HepG2 (cell line): ENCODE data around the gene NCAPD2. TPM values are rescaled to one million over a fixed set of nuclear protein-coding genes. Genes with fewer than 3 reads are reported as not detected.
A peak's percentile ranks its signal among the peaks of the same experiment; 100 is the strongest.

Experiments
- FOXM1 ChIP-seq: sonication (generic); formaldehyde crosslinking; IDR thresholded peaks from 2 replicates; pipeline ENCODE4 v1.5.0; 2020; ENCODE audit warnings: missing genetic modification reagents
- HOMEZ ChIP-seq: IDR thresholded peaks from 2 replicates; pipeline ENCODE4 v1.6.1; 2016; ENCODE audit warnings: low read depth
- KDM5B ChIP-seq: sonication (generic); formaldehyde crosslinking; IDR thresholded peaks from 2 replicates; pipeline ENCODE4 v1.4.0; 2020; ENCODE audit warnings: missing genetic modification reagents, mild to moderate bottlenecking, borderline replicate concordance
- MAFK ChIP-seq, 2 experiments: IDR thresholded peaks in 1 of 2; conservative IDR thresholded peaks in 1 of 2; 2 replicates each; pipeline ENCODE4 v1.6.1; 2011; ENCODE audit warnings: improper control_type of control experiment in 2 of 2, low read length in 2 of 2
- MLX ChIP-seq: IDR thresholded peaks from 2 replicates; pipeline ENCODE4 v1.6.1; 2016
- PHF21A ChIP-seq: sonication (generic); formaldehyde crosslinking; IDR thresholded peaks from 2 replicates; pipeline ENCODE4 v1.5.0; 2020; ENCODE audit warnings: mild to moderate bottlenecking, missing genetic modification reagents
- RNF2 ChIP-seq: fragments of 450-650 bp; conservative IDR thresholded peaks from 2 replicates; pipeline ENCODE4 v1.6.1; 2016; ENCODE audit warnings: low read depth
- STAG1 ChIP-seq: sonication (generic); formaldehyde crosslinking; IDR thresholded peaks from 2 replicates; pipeline ENCODE4 v1.4.0; 2020; ENCODE audit warnings: missing genetic modification reagents
- SYNCRIP ChIP-seq: fragments of 200-400 bp; formaldehyde crosslinking; IDR thresholded peaks from 2 replicates; pipeline ENCODE4 v1.6.1; 2018; ENCODE audit warnings: mild to moderate bottlenecking, low read depth, low read length; ENCODE audit not compliant: insufficient read depth
- ZNF136 ChIP-seq: sonication (generic); formaldehyde crosslinking; IDR thresholded peaks from 2 replicates; pipeline ENCODE4 v1.8.1; 2022; ENCODE audit warnings: low read depth, mild to moderate bottlenecking, moderate library complexity, missing genetic modification reagents
- ZNF263 ChIP-seq: sonication (generic); formaldehyde crosslinking; IDR thresholded peaks from 2 replicates; pipeline ENCODE4 v1.4.0; 2020; ENCODE audit warnings: missing genetic modification reagents
- ZNF3 ChIP-seq: IDR thresholded peaks from 2 replicates; pipeline ENCODE4 v1.7.0; 2017; ENCODE audit warnings: inconsistent platforms
- ZNF558 ChIP-seq: sonication (generic); formaldehyde crosslinking; IDR thresholded peaks from 2 replicates; pipeline ENCODE4 v1.9.0; 2022; ENCODE audit warnings: mild to moderate bottlenecking, missing genetic modification reagents, borderline replicate concordance
- ZNF720 ChIP-seq: sonication (generic); formaldehyde crosslinking; IDR thresholded peaks from 2 replicates; pipeline ENCODE4 v1.4.0; 2020; ENCODE audit warnings: missing genetic modification reagents
- polyA plus RNA-seq, 8 experiments: library from polyadenylated mRNA; depleted of rRNA in 3 of 8; stranded (reverse) in 7 of 8; unstranded in 1 of 8; fragments of >200 nt; fragmentation: Illumina TruSeq in 4 of 8; extraction: Trizol in 4 of 8; gene quantifications; 2 replicates each; pipeline versions ENCODE4 v1.2.1 to v1.2.3, GENCODE V29; 2011 to 2016; ENCODE audit warnings: low read depth in 4 of 8, missing spikeins in 1 of 8, mixed read lengths in 1 of 8; ENCODE audit not compliant: insufficient read depth in 1 of 8
- total RNA-seq, 5 experiments: library from RNA; depleted of rRNA; stranded (reverse); fragments of >200 nt; fragmentation: Illumina TruSeq; extraction: Trizol; gene quantifications; 2 replicates each; pipeline ENCODE4 v1.2.3, GENCODE V29; 2016; ENCODE audit warnings: low read depth in 1 of 5
- TF ChIP-seq, protein P1 (sequence below): sonication (generic); formaldehyde crosslinking; IDR thresholded peaks from 2 replicates; pipeline ENCODE4 v1.4.0; 2020; ENCODE audit warnings: mild to moderate bottlenecking, missing genetic modification reagents
- TF ChIP-seq, protein P2 (sequence below): sonication (generic); formaldehyde crosslinking; IDR thresholded peaks from 2 replicates; pipeline ENCODE4 v1.5.0; 2020; ENCODE audit warnings: mild to moderate bottlenecking, missing genetic modification reagents, borderline replicate concordance
- TF ChIP-seq, protein P3 (sequence below): IDR thresholded peaks from 2 replicates; pipeline ENCODE4 v1.6.1; 2016; ENCODE audit warnings: mild to moderate bottlenecking

NCAPD2 gene
- total and polyA plus RNA-seq, 2 of the 13 experiments (the other 11 are each of a cell fraction or from before 2014, with no cell fraction given), result 51.1 to 65.6 TPM

DNA sequence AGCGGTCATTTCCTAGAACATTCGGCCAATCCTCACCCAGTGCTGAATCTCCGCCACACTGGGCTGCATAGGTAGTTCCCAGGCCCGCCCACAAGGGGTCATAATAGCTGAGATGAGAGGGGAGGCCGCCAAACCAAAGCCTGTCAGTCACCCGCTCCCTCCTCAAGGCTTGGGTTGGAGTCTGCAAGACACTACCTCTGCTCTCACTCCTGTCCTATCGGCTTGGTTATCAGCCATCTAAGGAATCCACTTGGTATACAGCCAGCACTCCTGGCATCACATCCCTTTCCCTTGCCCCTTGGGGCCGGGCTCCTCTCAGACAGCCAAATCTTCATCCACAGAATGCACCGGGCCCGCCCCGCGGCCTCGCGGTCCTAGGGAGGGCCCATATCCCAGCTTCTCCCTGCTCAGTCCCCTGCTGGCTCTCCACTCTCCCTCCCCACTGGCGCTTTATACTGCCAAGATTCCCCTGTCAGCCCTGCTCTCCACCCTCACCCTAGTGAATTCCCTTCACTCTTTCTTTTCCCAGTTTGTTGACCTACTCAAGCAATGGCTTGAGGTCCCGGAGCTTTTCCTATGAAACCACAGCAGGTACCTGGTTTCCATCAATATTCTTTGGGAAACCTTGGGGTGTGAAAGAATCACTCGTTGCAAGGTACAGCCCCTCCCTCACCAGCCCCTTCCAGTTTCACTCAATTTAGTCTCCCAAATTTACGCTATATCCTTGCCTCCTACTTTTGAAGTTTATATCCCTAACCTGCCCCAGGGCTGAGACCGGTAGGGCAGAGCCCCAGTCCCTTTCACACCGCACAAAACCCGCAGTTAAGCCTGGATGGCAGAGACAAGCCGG is 60.5 kb downstream of the NCAPD2 start (continued):
- TF ChIP-seq, protein P1, sequence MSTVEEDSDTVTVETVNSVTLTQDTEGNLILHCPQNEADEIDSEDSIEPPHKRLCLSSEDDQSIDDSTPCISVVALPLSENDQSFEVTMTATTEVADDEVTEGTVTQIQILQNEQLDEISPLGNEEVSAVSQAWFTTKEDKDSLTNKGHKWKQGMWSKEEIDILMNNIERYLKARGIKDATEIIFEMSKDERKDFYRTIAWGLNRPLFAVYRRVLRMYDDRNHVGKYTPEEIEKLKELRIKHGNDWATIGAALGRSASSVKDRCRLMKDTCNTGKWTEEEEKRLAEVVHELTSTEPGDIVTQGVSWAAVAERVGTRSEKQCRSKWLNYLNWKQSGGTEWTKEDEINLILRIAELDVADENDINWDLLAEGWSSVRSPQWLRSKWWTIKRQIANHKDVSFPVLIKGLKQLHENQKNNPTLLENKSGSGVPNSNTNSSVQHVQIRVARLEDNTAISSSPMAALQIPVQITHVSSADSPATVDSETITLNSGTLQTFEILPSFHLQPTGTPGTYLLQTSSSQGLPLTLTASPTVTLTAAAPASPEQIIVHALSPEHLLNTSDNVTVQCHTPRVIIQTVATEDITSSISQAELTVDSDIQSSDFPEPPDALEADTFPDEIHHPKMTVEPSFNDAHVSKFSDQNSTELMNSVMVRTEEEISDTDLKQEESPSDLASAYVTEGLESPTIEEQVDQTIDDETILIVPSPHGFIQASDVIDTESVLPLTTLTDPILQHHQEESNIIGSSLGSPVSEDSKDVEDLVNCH (CRISPR knock-in tag), result 0 out of 2 replicates have a peak, but pooled peaks have one; percentile 31
- TF ChIP-seq STAG1 (CRISPR knock-in tag) (peak; percentile 44), HOMEZ (CRISPR knock-in tag) (no peak), ZNF263 (no peak), ZNF720 (CRISPR knock-in tag) (no peak), KDM5B (CRISPR knock-in tag) (0 out of 2 replicates have a peak, but pooled peaks have one; percentile 18), ZNF136 (CRISPR knock-in tag) (0 out of 2 replicates have a peak, but pooled peaks have one; percentile 22), FOXM1 (no peak), MLX (CRISPR knock-in tag) (no peak), MAFK (conservative IDR thresholded peaks at IDR 0.05 in 1 of 2, IDR thresholded peaks at IDR 0.05 in 1 of 2; ENCODE audit: low read length in 2 of 2) (no peak), RNF2 (no peak), ZNF558 (CRISPR knock-in tag) (no peak), PHF21A (peak; percentile 29; the same call in 1 of the 2 replicates), ZNF3 (no peak), SYNCRIP (no peak)
- TF ChIP-seq, protein P2, sequence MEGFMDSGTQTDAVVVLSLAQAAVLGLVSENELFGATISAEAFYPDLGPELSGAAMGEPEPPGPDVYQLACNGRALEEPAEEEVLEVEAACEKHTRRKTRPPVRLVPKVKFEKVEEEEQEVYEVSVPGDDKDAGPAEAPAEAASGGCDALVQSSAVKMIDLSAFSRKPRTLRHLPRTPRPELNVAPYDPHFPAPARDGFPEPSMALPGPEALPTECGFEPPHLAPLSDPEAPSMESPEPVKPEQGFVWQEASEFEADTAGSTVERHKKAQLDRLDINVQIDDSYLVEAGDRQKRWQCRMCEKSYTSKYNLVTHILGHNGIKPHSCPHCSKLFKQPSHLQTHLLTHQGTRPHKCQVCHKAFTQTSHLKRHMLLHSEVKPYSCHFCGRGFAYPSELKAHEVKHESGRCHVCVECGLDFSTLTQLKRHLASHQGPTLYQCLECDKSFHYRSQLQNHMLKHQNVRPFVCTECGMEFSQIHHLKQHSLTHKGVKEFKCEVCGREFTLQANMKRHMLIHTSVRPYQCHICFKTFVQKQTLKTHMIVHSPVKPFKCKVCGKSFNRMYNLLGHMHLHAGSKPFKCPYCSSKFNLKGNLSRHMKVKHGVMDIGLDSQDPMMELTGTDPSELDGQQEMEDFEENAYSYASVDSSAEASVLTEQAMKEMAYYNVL (CRISPR knock-in tag), result no peak
- TF ChIP-seq, protein P3, sequence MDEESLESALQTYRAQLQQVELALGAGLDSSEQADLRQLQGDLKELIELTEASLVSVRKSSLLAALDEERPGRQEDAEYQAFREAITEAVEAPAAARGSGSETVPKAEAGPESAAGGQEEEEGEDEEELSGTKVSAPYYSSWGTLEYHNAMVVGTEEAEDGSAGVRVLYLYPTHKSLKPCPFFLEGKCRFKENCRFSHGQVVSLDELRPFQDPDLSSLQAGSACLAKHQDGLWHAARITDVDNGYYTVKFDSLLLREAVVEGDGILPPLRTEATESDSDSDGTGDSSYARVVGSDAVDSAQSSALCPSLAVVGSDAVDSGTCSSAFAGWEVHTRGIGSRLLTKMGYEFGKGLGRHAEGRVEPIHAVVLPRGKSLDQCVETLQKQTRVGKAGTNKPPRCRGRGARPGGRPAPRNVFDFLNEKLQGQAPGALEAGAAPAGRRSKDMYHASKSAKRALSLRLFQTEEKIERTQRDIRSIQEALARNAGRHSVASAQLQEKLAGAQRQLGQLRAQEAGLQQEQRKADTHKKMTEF, result no peak
